GM23338 (cell line): Measurements from ENCODE around the gene SNX15.

Source experiments
- CREB1 ChIP-seq: fragments of 250-450 bp; sonication (Bioruptor Pico); IDR thresholded peaks from 2 replicates; pipeline ENCODE4 v1.5.0; 2020; ENCODE audit warnings: low read depth, mild to moderate bottlenecking, moderate library complexity
- CTCF ChIP-seq, 2 experiments: fragments of 200-600 bp in 1 of 2; sonication (generic) in 1 of 2; conservative IDR thresholded peaks; 2 replicates each; pipeline versions ENCODE4 v1.5.1 to v1.6.1; 2016 to 2017; ENCODE audit warnings: antibody characterized with exemption in 2 of 2, low read depth in 2 of 2, mild to moderate bottlenecking in 2 of 2, moderate library complexity in 1 of 2
- EZH2 ChIP-seq: fragments of 200-600 bp; sonication (generic); IDR thresholded peaks from one replicate; pipeline ENCODE4 v1.8.0; 2017; ENCODE audit warnings: antibody characterized with exemption, mild to moderate bottlenecking, low read depth; ENCODE audit not compliant: unreplicated experiment
- EZH2phosphoT487 ChIP-seq: fragments of 200-600 bp; sonication (generic); IDR thresholded peaks from one replicate; pipeline ENCODE4 v1.8.1; 2018; ENCODE audit warnings: antibody characterized with exemption; ENCODE audit not compliant: unreplicated experiment
- JUNB ChIP-seq: IDR thresholded peaks from one replicate; pipeline ENCODE4 v1.6.1; 2016; ENCODE audit warnings: antibody characterized with exemption; ENCODE audit not compliant: unreplicated experiment
- POLR2AphosphoS5 ChIP-seq: IDR thresholded peaks from 2 replicates; pipeline ENCODE4 v1.6.1; 2016; ENCODE audit warnings: antibody characterized with exemption, low read depth
- STAT1 ChIP-seq: IDR thresholded peaks from one replicate; pipeline ENCODE4 v1.6.1; 2016; ENCODE audit warnings: antibody characterized with exemption; ENCODE audit not compliant: unreplicated experiment
- ZNF114 ChIP-seq: fragments of 250-450 bp; sonication (Bioruptor Pico); IDR thresholded peaks from 2 replicates; pipeline ENCODE4 v1.5.0; 2020; ENCODE audit warnings: mild to moderate bottlenecking, moderate library complexity
- ZNF331 ChIP-seq: fragments of 250-450 bp; sonication (Bioruptor Pico); IDR thresholded peaks from 2 replicates; pipeline ENCODE4 v1.5.0; 2020; ENCODE audit warnings: low read depth, mild to moderate bottlenecking, moderate library complexity
- ZNF462 ChIP-seq: fragments of 250-450 bp; sonication (Bioruptor Pico); IDR thresholded peaks from 2 replicates; pipeline ENCODE4 v1.5.0; 2020; ENCODE audit warnings: mild to moderate bottlenecking, moderate library complexity
- TF ChIP-seq, protein P1 (sequence below): IDR thresholded peaks from one replicate; pipeline ENCODE4 v1.6.1; 2018; ENCODE audit warnings: antibody characterized with exemption; ENCODE audit not compliant: unreplicated experiment
- TF ChIP-seq, protein P2 (sequence below): IDR thresholded peaks from 2 replicates; pipeline ENCODE4 v1.6.1; 2016; ENCODE audit warnings: antibody characterized with exemption

DNA sequence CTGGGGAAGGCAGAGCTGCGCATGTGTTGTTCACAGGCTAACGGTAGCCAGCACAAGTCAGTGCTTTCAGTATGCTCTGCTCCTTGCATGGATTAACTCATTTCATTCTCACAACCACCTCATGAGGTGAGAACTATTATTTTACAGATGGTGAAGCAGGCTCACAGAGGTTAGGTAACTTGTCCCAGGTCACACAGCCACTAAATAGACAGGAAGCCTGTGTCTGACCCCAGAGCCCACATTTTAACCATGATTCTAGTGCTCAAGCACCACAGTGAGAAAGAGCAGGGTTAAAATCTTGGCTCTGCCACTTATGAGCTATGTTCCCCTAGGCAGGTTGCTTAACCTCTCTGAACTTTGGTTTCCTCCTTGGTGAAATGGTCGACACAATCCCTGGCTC is 6.2 kb upstream of the SNX15 start:
- no peak for TF ChIP-seq CTCF (conservative IDR thresholded peaks at IDR 0.05; ENCODE audit: low read depth in 2 of 2)
- TF ChIP-seq, protein P1, sequence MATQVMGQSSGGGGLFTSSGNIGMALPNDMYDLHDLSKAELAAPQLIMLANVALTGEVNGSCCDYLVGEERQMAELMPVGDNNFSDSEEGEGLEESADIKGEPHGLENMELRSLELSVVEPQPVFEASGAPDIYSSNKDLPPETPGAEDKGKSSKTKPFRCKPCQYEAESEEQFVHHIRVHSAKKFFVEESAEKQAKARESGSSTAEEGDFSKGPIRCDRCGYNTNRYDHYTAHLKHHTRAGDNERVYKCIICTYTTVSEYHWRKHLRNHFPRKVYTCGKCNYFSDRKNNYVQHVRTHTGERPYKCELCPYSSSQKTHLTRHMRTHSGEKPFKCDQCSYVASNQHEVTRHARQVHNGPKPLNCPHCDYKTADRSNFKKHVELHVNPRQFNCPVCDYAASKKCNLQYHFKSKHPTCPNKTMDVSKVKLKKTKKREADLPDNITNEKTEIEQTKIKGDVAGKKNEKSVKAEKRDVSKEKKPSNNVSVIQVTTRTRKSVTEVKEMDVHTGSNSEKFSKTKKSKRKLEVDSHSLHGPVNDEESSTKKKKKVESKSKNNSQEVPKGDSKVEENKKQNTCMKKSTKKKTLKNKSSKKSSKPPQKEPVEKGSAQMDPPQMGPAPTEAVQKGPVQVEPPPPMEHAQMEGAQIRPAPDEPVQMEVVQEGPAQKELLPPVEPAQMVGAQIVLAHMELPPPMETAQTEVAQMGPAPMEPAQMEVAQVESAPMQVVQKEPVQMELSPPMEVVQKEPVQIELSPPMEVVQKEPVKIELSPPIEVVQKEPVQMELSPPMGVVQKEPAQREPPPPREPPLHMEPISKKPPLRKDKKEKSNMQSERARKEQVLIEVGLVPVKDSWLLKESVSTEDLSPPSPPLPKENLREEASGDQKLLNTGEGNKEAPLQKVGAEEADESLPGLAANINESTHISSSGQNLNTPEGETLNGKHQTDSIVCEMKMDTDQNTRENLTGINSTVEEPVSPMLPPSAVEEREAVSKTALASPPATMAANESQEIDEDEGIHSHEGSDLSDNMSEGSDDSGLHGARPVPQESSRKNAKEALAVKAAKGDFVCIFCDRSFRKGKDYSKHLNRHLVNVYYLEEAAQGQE: no peak
- TF ChIP-seq EZH2: no peak
- TF ChIP-seq, protein P2, sequence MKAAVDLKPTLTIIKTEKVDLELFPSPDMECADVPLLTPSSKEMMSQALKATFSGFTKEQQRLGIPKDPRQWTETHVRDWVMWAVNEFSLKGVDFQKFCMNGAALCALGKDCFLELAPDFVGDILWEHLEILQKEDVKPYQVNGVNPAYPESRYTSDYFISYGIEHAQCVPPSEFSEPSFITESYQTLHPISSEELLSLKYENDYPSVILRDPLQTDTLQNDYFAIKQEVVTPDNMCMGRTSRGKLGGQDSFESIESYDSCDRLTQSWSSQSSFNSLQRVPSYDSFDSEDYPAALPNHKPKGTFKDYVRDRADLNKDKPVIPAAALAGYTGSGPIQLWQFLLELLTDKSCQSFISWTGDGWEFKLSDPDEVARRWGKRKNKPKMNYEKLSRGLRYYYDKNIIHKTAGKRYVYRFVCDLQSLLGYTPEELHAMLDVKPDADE: no peak
- no peak for TF ChIP-seq POLR2AphosphoS5
- TF ChIP-seq CREB1 (CRISPR knock-in tag): no peak
- TF ChIP-seq JUNB: no peak
- TF ChIP-seq EZH2phosphoT487: no peak
- no peak for TF ChIP-seq ZNF462
- no peak for TF ChIP-seq STAT1
- TF ChIP-seq ZNF331 (CRISPR knock-in tag): no peak
- no peak for TF ChIP-seq ZNF114 (CRISPR knock-in tag)
